HG03064 (cell line): ENCODE results near the gene THBS2.
"Not testable (repeated sequence)": the region's sequence is repeated elsewhere in the genome, so short reads cannot be mapped to it uniquely, and the experiment has no call there.

Experiments
- ATAC-seq: cut with Tn5 transposase; IDR thresholded peaks from one replicate; pipeline ENCODE4 v1.9.1; 2021; ENCODE audit warnings: low read depth; ENCODE audit not compliant: unreplicated experiment

The THBS2 gene

GRCh38 chr6:169213814-169214520 is 39.7 kb downstream of the THBS2 start:
- no peak for ATAC-seq

- peak; percentile 99 for ATAC-seq
Observed at GRCh38 chr6:169212897-169213813, 40.5 kb downstream of the THBS2 start.

GRCh38 chr6:169212436-169212835 is 41.2 kb downstream of the THBS2 start:
- ATAC-seq = no peak

GRCh38 chr6:169211881-169212280 is 41.8 kb downstream of the THBS2 start:
- no peak for ATAC-seq

GRCh38 chr6:169210611-169211010 is 43.0 kb downstream of the THBS2 start:
- ATAC-seq = no peak

- ATAC-seq = no peak
Observed at GRCh38 chr6:169208011-169208410, 45.6 kb downstream of the THBS2 start.

- ATAC-seq = no peak
Observed at GRCh38 chr6:169207482-169207881, 46.2 kb downstream of the THBS2 start.

- ATAC-seq = no peak
Observed at GRCh38 chr6:169205176-169206160, 48.2 kb downstream of the THBS2 start.

GRCh38 chr6:169204167-169204566 is 49.5 kb downstream of the THBS2 start:
- no peak for ATAC-seq

- ATAC-seq = no peak
Observed at GRCh38 chr6:169201985-169202384, 51.7 kb downstream of the THBS2 start.

GRCh38 chr6:169200893-169201514 is 52.6 kb downstream of the THBS2 start:
- no peak for ATAC-seq

- no peak for ATAC-seq
Observed at GRCh38 chr6:169199625-169200335, 53.9 kb downstream of the THBS2 start.

GRCh38 chr6:169198885-169199284 is 54.8 kb downstream of the THBS2 start:
- ATAC-seq = no peak

- ATAC-seq = not testable (repeated sequence)
Observed at GRCh38 chr6:169197929-169198328, 55.7 kb downstream of the THBS2 start.

- not testable (repeated sequence) for ATAC-seq
Observed at GRCh38 chr6:169196279-169196678, 57.4 kb downstream of the THBS2 start.

- ATAC-seq = no peak
Observed at GRCh38 chr6:169194737-169195136, 58.9 kb downstream of the THBS2 start.

- no peak for ATAC-seq
Observed at GRCh38 chr6:169190970-169191369, 62.7 kb downstream of the THBS2 start.

- ATAC-seq = no peak
Observed at GRCh38 chr6:169190144-169190584, 63.5 kb downstream of the THBS2 start.

- no peak for ATAC-seq
Observed at GRCh38 chr6:169189686-169190085, 64.0 kb downstream of the THBS2 start.
